H9 (cell line): ENCODE data around the gene ITGB7. TPM values are rescaled to one million over a fixed set of nuclear protein-coding genes. Genes with fewer than 3 reads are reported as not detected.

Experiments
- DNase-seq: peaks from one replicate; pipeline ENCODE4 v3.0.0-alpha.2; 2017
- H2AFZ ChIP-seq: one replicate; pipeline ENCODE4 v1.6.1; 2013; ENCODE audit warnings: mild to moderate bottlenecking, low read length, control low read depth, moderate library complexity
- H2AK5ac ChIP-seq: 2 replicates; pipeline ENCODE4 v1.6.1; 2013; ENCODE audit warnings: low read length, control low read depth, mixed read lengths; ENCODE audit not compliant: insufficient read length
- H2BK120ac ChIP-seq: one replicate; pipeline ENCODE4 v1.6.1; 2013; ENCODE audit warnings: low read depth, mild to moderate bottlenecking, low read length, control low read depth, inconsistent platforms; ENCODE audit not compliant: poor library complexity, severe bottlenecking
- H2BK12ac ChIP-seq: 2 replicates; pipeline ENCODE4 v1.6.1; 2013; ENCODE audit warnings: low read length, control low read depth, mixed read lengths, low read depth; ENCODE audit not compliant: insufficient read length
- H2BK15ac ChIP-seq: 2 replicates; pipeline ENCODE4 v1.6.1; 2013; ENCODE audit warnings: low read depth, low read length, control low read depth
- H2BK20ac ChIP-seq: one replicate; pipeline ENCODE4 v1.6.1; 2013; ENCODE audit warnings: low read depth, mild to moderate bottlenecking, low read length, control low read depth, inconsistent platforms; ENCODE audit not compliant: poor library complexity, severe bottlenecking
- H2BK5ac ChIP-seq: 2 replicates; pipeline ENCODE4 v1.6.1; 2013; ENCODE audit warnings: low read length, control low read depth, mixed read lengths; ENCODE audit not compliant: insufficient read length
- H3K14ac ChIP-seq: 2 replicates; pipeline ENCODE4 v1.6.1; 2013; ENCODE audit warnings: low read length, control low read depth; ENCODE audit not compliant: insufficient read depth
- H3K18ac ChIP-seq: 2 replicates; pipeline ENCODE4 v1.6.1; 2013; ENCODE audit warnings: low read depth, mild to moderate bottlenecking, mixed read lengths, low read length, control low read depth; ENCODE audit not compliant: insufficient read length
- H3K23ac ChIP-seq: 2 replicates; pipeline ENCODE4 v1.6.1; 2013; ENCODE audit warnings: low read length, control low read depth, mixed read lengths, low read depth; ENCODE audit not compliant: insufficient read length
- H3K23me2 ChIP-seq: 2 replicates; pipeline ENCODE4 v1.6.1; 2013; ENCODE audit warnings: low read depth, mild to moderate bottlenecking, mixed read lengths, low read length, control low read depth; ENCODE audit not compliant: insufficient read length, poor library complexity, severe bottlenecking
- H3K27ac ChIP-seq: 2 replicates; pipeline ENCODE4 v1.5.1; 2013; ENCODE audit warnings: low read length, control low read depth, mixed read lengths, low read depth; ENCODE audit not compliant: insufficient read length
- H3K27me3 ChIP-seq: 2 replicates; pipeline ENCODE4 v1.6.1; 2013; ENCODE audit warnings: low read length, control low read depth, inconsistent platforms; ENCODE audit not compliant: insufficient read depth
- H3K4ac ChIP-seq: 2 replicates; pipeline ENCODE4 v1.6.1; 2013; ENCODE audit warnings: low read depth, mild to moderate bottlenecking, control low read depth, inconsistent platforms, low read length, moderate library complexity
- H3K4me1 ChIP-seq: 2 replicates; pipeline ENCODE4 v1.6.1; 2013; ENCODE audit warnings: low read length, control low read depth, inconsistent platforms; ENCODE audit not compliant: insufficient read depth
- H3K4me2 ChIP-seq: 2 replicates; pipeline ENCODE4 v1.6.1; 2013; ENCODE audit warnings: low read length, control low read depth, mixed read lengths; ENCODE audit not compliant: insufficient read length, insufficient read depth
- H3K56ac ChIP-seq: 2 replicates; pipeline ENCODE4 v1.6.1; 2013; ENCODE audit warnings: low read depth, mild to moderate bottlenecking, mixed read lengths, low read length, control low read depth; ENCODE audit not compliant: insufficient read length
- H3K79me1 ChIP-seq: 2 replicates; pipeline ENCODE4 v1.6.1; 2013; ENCODE audit warnings: low read depth, mild to moderate bottlenecking, moderate library complexity, low read length, control low read depth, inconsistent platforms; ENCODE audit not compliant: insufficient read depth, poor library complexity, severe bottlenecking
- H3K79me2 ChIP-seq: 2 replicates; pipeline ENCODE4 v1.6.1; 2013; ENCODE audit warnings: low read length, control low read depth, inconsistent platforms; ENCODE audit not compliant: insufficient read depth
- H3K9ac ChIP-seq: 2 replicates; pipeline ENCODE4 v1.6.1; 2013; ENCODE audit warnings: low read length, control low read depth, mixed read lengths; ENCODE audit not compliant: insufficient read length; ENCODE audit errors: extremely low read depth
- H3K9me3 ChIP-seq: one replicate; pipeline ENCODE4 v1.6.1; 2013; ENCODE audit warnings: low read depth, low read length, inconsistent platforms; ENCODE audit not compliant: control insufficient read depth
- H3T11ph ChIP-seq: one replicate; pipeline ENCODE4 v1.6.1; 2013; ENCODE audit warnings: mild to moderate bottlenecking, low read length, control low read depth, inconsistent platforms
- H4K20me1 ChIP-seq: one replicate; pipeline ENCODE4 v1.6.1; 2013; ENCODE audit not compliant: control insufficient read depth, insufficient read length, insufficient read depth
- H4K5ac ChIP-seq: 2 replicates; pipeline ENCODE4 v1.6.1; 2013; ENCODE audit warnings: low read depth, mild to moderate bottlenecking, mixed read lengths, low read length, control low read depth; ENCODE audit not compliant: insufficient read length
- H4K8ac ChIP-seq: replicated peaks from 2 replicates; pipeline ENCODE4 v1.6.1; 2013; ENCODE audit warnings: low read length, control low read depth, mixed read lengths, low read depth; ENCODE audit not compliant: insufficient read length
- H4K91ac ChIP-seq: 2 replicates; pipeline ENCODE4 v1.6.1; 2013; ENCODE audit warnings: low read depth, mild to moderate bottlenecking, moderate library complexity, mixed read lengths, low read length, control low read depth; ENCODE audit not compliant: insufficient read length
- H3K27ac Mint-ChIP-seq, 3 experiments: 2 replicates in 2 of 3; 3 replicates in 1 of 3; pipeline ENCODE4 v1.8.0; 2020 to 2021; ENCODE audit warnings: mixed read lengths in 3 of 3, mild to moderate bottlenecking in 1 of 3, moderate library complexity in 1 of 3
- H3K27me3 Mint-ChIP-seq: 2 replicates; pipeline ENCODE4 v1.8.0; 2021; ENCODE audit warnings: low read depth, mild to moderate bottlenecking, moderate library complexity, mixed read lengths
- H3K36me3 Mint-ChIP-seq, 3 experiments: 2 replicates in 2 of 3; 3 replicates in 1 of 3; pipeline ENCODE4 v1.8.0; 2020 to 2021; ENCODE audit warnings: low read depth in 3 of 3, mixed read lengths in 3 of 3; ENCODE audit not compliant: insufficient read depth in 1 of 3
- H3K4me1 Mint-ChIP-seq, 2 experiments: 2 replicates each; pipeline ENCODE4 v1.8.0; 2020; ENCODE audit warnings: mixed read lengths in 2 of 2
- H3K4me3 Mint-ChIP-seq, 2 experiments: 2 replicates in 1 of 2; 3 replicates in 1 of 2; pipeline ENCODE4 v1.8.0; 2020 to 2021; ENCODE audit warnings: mild to moderate bottlenecking in 2 of 2, mixed read lengths in 2 of 2, moderate library complexity in 1 of 2
- H3K9me3 Mint-ChIP-seq, 2 experiments: 2 replicates in 1 of 2; 3 replicates in 1 of 2; pipeline ENCODE4 v1.8.0; 2020; ENCODE audit warnings: mild to moderate bottlenecking in 2 of 2, mixed read lengths in 2 of 2, moderate library complexity in 1 of 2
- CTCF ChIP-seq: fragments of 200-600 bp; sonication (generic); conservative IDR thresholded peaks from 3 replicates; pipeline ENCODE4 v1.8.0; 2021; ENCODE audit warnings: antibody characterized with exemption, mild to moderate bottlenecking
- WGBS: extraction: QIAGEN DNeasy Blood & Tissue Kit; methylation state at CpG from one replicate; pipeline ENCODE4 v1.1.7; 2013; ENCODE audit warnings: missing lambda C conversion rate, low lambda C conversion rate, mixed read lengths; ENCODE audit not compliant: insufficient read length; ENCODE audit errors: extremely low coverage; 5-methylcytosine and 5-hydroxymethylcytosine counted together
- total RNA-seq: library from RNA; stranded (reverse); gene quantifications from 2 replicates; pipeline ENCODE4 v1.2.1, GENCODE V29; 2021

ITGB7 gene
- total RNA-seq, 1 experiment from 2014 or later, result 0.39 TPM

GRCh38 chr12:53208435-53208834 is 1.4 kb upstream of the ITGB7 start:
- Mint-ChIP-seq H3K4me1 (peaks cover 15 to 16% of the 10 kb centered on the region in 2 experiments), H3K36me3 (peaks cover 17 to 38% (median 32%) of the 10 kb centered on the region in 3 experiments; a peak in 6 of 7 replicates), H3K4me3 (no peak overlapping the region), H3K9me3 (no peaks in the 10 kb centered on the region), H3K27ac (peak overlapping the region in 1 of 3 experiments; percentile 39; a peak in 1 of 7 replicates), H3K27me3 (peaks cover 20% of the 10 kb centered on the region)
- H4K91ac ChIP-seq, result no peak overlapping the region
- no peaks in the 10 kb centered on the region for H3K79me2 ChIP-seq
- no CpG with 5 or more reads among the region's 2 CpGs for WGBS
- no peaks in the 10 kb centered on the region for H3K23me2 ChIP-seq
- H3K56ac ChIP-seq, result no peak overlapping the region
- H3K4ac ChIP-seq, result no peak overlapping the region
- no peak overlapping the region for H3K18ac ChIP-seq
- no peak overlapping the region for H3K27ac ChIP-seq
- no peaks in the 10 kb centered on the region for H4K20me1 ChIP-seq
- H2BK120ac ChIP-seq, result no peak overlapping the region
- H3K27me3 ChIP-seq, result no peaks in the 10 kb centered on the region
- no peak overlapping the region for H3K9ac ChIP-seq
- no peak overlapping the region for H2BK20ac ChIP-seq
- H3K79me1 ChIP-seq, result no peaks in the 10 kb centered on the region
- H2AK5ac ChIP-seq, result no peak overlapping the region
- no peak overlapping the region for H3K23ac ChIP-seq
- TF ChIP-seq CTCF, result no peak
- no peak overlapping the region for H3T11ph ChIP-seq
- H2AFZ ChIP-seq, result no peak overlapping the region
- no peak overlapping the region for H2BK5ac ChIP-seq
- H3K14ac ChIP-seq, result no peak overlapping the region
- no peaks in the 10 kb centered on the region; the same call in 1 of the 2 replicates for H3K4me1 ChIP-seq
- no peaks in the 10 kb centered on the region for H3K9me3 ChIP-seq
- H4K5ac ChIP-seq, result no peak overlapping the region
- H3K4me2 ChIP-seq, result no peak overlapping the region
- H2BK15ac ChIP-seq, result no peak overlapping the region
- H2BK12ac ChIP-seq, result no peak overlapping the region
- no peak for DNase-seq
- no peak overlapping the region for H4K8ac ChIP-seq
